HFFc6 (cell line): ENCODE results near the gene CYTH4. TPM values are rescaled to one million over a fixed set of nuclear protein-coding genes. Genes with fewer than 3 reads are reported as not detected.

ENCODE experiments used
- DNase-seq: peaks from one replicate; pipeline ENCODE4 v3.0.0-alpha.2; 2018
- H3K27ac Mint-ChIP-seq: 2 replicates; pipeline ENCODE4 v1.8.0; 2020; ENCODE audit warnings: mild to moderate bottlenecking, mixed read lengths
- H3K27me3 Mint-ChIP-seq: 2 replicates; pipeline ENCODE4 v1.8.0; 2021; ENCODE audit warnings: mild to moderate bottlenecking, moderate library complexity, mixed read lengths; ENCODE audit not compliant: insufficient read depth
- H3K36me3 Mint-ChIP-seq: 2 replicates; pipeline ENCODE4 v1.8.0; 2021; ENCODE audit warnings: low read depth, mixed read lengths
- H3K4me1 Mint-ChIP-seq: 2 replicates; pipeline ENCODE4 v1.8.0; 2020; ENCODE audit warnings: low read depth, mixed read lengths
- H3K4me3 Mint-ChIP-seq: 2 replicates; pipeline ENCODE4 v1.8.0; 2020; ENCODE audit warnings: mild to moderate bottlenecking, moderate library complexity, mixed read lengths
- H3K9me3 Mint-ChIP-seq: 2 replicates; pipeline ENCODE4 v1.8.0; 2020; ENCODE audit warnings: mild to moderate bottlenecking, mixed read lengths
- CTCF ChIP-seq: fragments of 200-600 bp; sonication (generic); IDR thresholded peaks from 2 replicates; pipeline ENCODE4 v1.5.0; 2021; ENCODE audit warnings: antibody characterized with exemption, mild to moderate bottlenecking
- total RNA-seq, 6 experiments: library from RNA; stranded (reverse); fragmentation: NEBNext Ultra II Directional; extraction: Animal tissue kit (Norgen Biotek cat#: 25700); gene quantifications; 2 replicates in 1 of 6; 3 replicates in 5 of 6; pipeline ENCODE4 v1.2.3, GENCODE V29; 2021

The CYTH4 gene
- total RNA-seq, 6 experiments from 2014 or later = 0.28 TPM; not detected in 5

GRCh38 chr22:37333724-37334460, 51.6 kb downstream of the CYTH4 start:
- Mint-ChIP-seq H3K27me3 (peaks cover 8% of the 10 kb centered on the region), H3K4me3 (no peak overlapping the region), H3K4me1 (peaks cover 68% of the 10 kb centered on the region), H3K27ac (no peak overlapping the region), H3K9me3 (no peaks in the 10 kb centered on the region), H3K36me3 (no peaks in the 10 kb centered on the region)
- no peak for DNase-seq
- TF ChIP-seq CTCF = no peak

GRCh38 chr22:37334461-37334858, 52.2 kb downstream of the CYTH4 start:
- Mint-ChIP-seq H3K4me3 (no peak overlapping the region), H3K27ac (no peak overlapping the region), H3K36me3 (no peaks in the 10 kb centered on the region), H3K9me3 (no peaks in the 10 kb centered on the region), H3K4me1 (peaks cover 63% of the 10 kb centered on the region), H3K27me3 (peaks cover 6% of the 10 kb centered on the region)
- no peak for DNase-seq
- no peak for TF ChIP-seq CTCF

- H3K36me3 Mint-ChIP-seq = no peaks in the 10 kb centered on the region
- H3K9me3 Mint-ChIP-seq = no peaks in the 10 kb centered on the region
- no peak for DNase-seq
- H3K27me3 Mint-ChIP-seq = peaks cover 6% of the 10 kb centered on the region
- peak; percentile 4; the same call in 1 of the 2 replicates for TF ChIP-seq CTCF
- H3K4me3 Mint-ChIP-seq = peak overlapping the region; percentile 52
- peaks cover 56% of the 10 kb centered on the region for H3K4me1 Mint-ChIP-seq
- no peak overlapping the region for H3K27ac Mint-ChIP-seq
Observed at GRCh38 chr22:37334859-37335805, 52.8 kb downstream of the CYTH4 start.

GRCh38 chr22:37335806-37336199, 53.5 kb downstream of the CYTH4 start:
- H3K27me3 Mint-ChIP-seq = peaks cover 6% of the 10 kb centered on the region
- no peak overlapping the region for H3K4me3 Mint-ChIP-seq
- no peaks in the 10 kb centered on the region for H3K9me3 Mint-ChIP-seq
- peaks cover 49% of the 10 kb centered on the region for H3K4me1 Mint-ChIP-seq
- H3K36me3 Mint-ChIP-seq = no peaks in the 10 kb centered on the region
- TF ChIP-seq CTCF = no peak
- no peak overlapping the region for H3K27ac Mint-ChIP-seq
- no peak for DNase-seq

- Mint-ChIP-seq H3K9me3 (no peaks in the 10 kb centered on the region), H3K4me3 (no peak overlapping the region), H3K36me3 (no peaks in the 10 kb centered on the region), H3K27ac (no peak overlapping the region), H3K4me1 (peaks cover 42% of the 10 kb centered on the region), H3K27me3 (peaks cover 12% of the 10 kb centered on the region)
- TF ChIP-seq CTCF = no peak
- no peak for DNase-seq
Observed at GRCh38 chr22:37336579-37336978, 54.3 kb downstream of the CYTH4 start.
